Left cardiac atrium (tissue), 4 donors: ENCODE data around the gene POTEH. TPM values are rescaled to one million over a fixed set of nuclear protein-coding genes. Genes with fewer than 3 reads are reported as not detected.
A peak's percentile ranks its signal among the peaks of the same experiment; 100 is the strongest.
"Not testable (repeated sequence)": the region's sequence is repeated elsewhere in the genome, so short reads cannot be mapped to it uniquely, and the experiment has no call there.

ENCODE experiments used
- ATAC-seq, 2 donors: fragments of 200-7000 bp; cut with Tn5 transposase; one replicate each; pipeline ENCODE4 v1.9.1; 2020; ENCODE audit warnings: mild to moderate bottlenecking in 2 of 2, moderate library complexity in 2 of 2
- DNase-seq: peaks from one replicate; pipeline ENCODE4 v3.0.0-alpha.2; 2020
- intact Hi-C, 2 donors: fragments of 100-400 bp; cut with DNase I; formaldehyde crosslinking; loops; one replicate each; pipeline versions ENCODE4 v1.14.1 to v1.15.1; 2022 to 2023
- long read RNA-seq: library from polyadenylated mRNA; unstranded; transcript quantifications from one replicate; pipeline ENCODE4 v2.0.0, GENCODE V29; 2021
- total RNA-seq, 2 donors: library from RNA; stranded (reverse); fragmentation: NEBNext Ultra II Directional; extraction: Animal tissue kit (Norgen Biotek cat#: 25700); gene quantifications; one replicate each; pipeline ENCODE4 v1.2.1, GENCODE V29; 2021
- donor health status: DM: no; HTN: yes; CAD: no.
- donor health status: DM: no; HTN: yes; CAD: no; lungs with severe emphysema.
- donor health status: DM: yes; HTN: yes; CAD: no.
- donor health status: Dilated cardiomyopathy.

The POTEH gene
- total RNA-seq = not detected
- long read RNA-seq = 0 reads

DNA sequence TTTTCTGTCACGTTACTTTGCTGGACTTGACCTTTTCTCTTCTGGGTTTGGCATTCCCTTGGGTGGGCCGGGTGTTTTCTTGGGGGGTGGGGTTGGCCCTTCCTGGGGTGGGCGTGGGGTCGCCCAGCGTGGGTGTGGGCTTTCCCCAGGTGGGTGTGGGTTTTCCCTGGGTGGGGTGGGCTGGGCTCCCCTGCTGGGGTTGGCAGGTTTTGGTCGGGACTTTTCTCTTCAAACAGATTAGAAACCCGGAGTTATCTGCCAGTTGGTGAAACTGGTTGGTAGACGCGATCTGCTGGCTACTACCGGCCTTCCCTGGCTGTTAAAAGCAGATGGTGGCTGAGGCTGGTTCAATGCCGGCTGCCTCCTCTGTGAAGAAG is at the start of gene POTEH:
TSS of gene POTEH (plus strand) at position 278 of the 377 bp plus-strand sequence. CDS start at position 330, 52 bp downstream.
- intact Hi-C loops, DNase-seq, ATAC-seq: not testable (repeated sequence)

DNA sequence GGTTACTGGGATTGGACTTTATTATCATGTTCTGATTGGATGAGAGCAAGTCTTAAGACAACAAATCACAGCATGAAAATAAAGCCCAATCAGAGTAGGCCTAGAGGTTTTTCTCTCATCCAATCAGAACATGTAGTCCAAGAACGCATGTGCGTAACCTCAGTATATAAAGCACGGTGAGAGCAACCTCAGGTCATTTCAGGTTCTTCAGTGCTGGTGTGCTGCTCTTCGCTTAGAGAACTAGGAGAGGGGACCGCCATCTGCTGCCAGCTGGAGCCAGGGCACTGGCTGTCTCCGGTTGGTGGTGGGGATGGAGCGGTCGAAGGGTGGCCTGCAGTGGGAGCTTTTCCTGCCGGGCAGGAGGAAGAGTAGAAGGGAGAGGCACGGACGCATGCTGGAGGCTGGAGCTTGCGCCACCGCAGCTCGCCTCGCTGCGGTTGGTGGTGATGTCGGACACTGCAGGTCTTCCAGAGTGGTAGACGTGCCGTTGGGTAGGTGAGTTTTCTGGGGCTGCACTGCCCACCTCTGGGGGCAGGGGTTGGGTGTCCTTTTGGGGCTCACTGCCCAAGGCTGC is 47.5 kb upstream of the POTEH start:
- ATAC-seq, DNase-seq, intact Hi-C loops: not testable (repeated sequence)

DNA sequence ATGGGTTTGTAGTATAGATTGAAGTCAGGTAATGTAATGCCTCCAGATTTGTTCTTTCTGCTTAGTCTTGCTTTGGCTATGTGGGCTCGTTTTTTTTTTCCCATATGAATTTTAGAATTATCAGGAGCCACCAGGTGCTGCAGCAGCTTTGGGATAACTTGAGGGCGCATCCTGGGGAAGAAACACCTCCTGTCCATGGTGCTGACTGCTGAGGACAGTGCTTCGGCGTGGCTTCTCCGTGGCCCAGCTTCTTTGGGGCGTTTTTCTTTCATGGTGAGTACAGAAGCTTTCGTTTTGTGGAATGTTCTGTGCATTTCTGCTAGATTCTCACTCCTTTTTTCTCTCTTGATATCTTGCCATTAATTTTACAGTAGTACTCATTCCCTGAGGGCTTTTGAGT is 37.9 kb upstream of the POTEH start:
- ATAC-seq, DNase-seq, intact Hi-C loops: not testable (repeated sequence)

DNA sequence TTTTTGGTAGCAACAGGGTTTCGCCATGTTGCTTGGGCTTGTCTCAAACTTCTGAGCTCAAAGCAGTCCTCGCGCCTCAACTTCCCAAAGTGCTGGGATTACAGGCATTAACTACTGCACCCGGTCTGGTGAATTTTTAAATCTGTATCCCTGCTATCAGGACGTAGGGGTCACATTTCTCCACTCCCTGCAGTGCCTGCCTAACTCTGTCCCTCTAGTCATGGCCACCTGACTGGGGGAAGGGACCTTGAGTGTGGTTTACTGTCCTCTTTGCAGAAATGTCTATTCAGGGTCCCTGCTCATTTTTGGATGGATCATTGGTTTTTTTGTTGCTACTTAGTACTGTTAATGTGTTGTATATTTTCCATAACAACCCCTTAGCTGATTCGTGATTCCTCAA is 37.1 kb upstream of the POTEH start:
- ATAC-seq, DNase-seq, intact Hi-C loops: not testable (repeated sequence)

DNA sequence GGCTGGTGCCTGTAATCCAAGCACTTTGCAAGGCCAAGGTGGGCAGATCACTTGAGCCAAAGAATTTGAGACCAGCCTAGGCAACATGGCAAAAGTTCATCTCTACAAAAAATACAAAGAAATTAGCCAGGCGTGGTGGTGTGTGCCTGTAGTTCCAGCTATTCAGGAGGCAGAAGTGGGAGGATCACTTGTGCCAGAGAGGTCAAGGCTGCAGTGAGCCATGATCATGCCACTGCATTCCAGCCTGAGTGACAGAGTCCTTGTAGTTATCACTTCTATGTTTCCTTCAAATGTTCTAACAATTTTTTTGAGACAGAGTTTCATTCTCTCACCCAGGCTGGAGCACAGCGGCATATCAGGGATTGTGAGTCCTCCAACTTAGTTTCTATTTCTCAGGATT is 36.6 kb upstream of the POTEH start:
- DNase-seq, ATAC-seq, intact Hi-C loops: not testable (repeated sequence)

DNA sequence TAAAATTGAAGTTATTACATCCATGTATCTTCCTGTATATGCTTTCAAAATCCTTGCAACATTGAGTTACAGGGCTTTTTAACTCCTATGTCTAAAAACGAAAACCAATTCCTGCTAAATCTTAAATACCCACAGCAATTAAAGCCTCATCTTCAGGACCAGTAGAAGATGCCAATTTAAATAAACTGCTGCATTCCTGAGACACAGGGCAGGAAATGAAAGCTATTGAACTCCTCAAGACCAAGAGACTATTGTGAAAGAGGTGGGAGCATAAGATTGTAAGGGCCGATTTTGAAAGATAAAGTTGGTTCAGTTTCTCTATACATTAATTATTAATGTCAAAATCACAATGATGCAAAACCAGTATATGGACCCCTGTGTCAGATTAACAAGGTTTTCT is 28.7 kb upstream of the POTEH start:
- intact Hi-C loops, ATAC-seq: not testable (repeated sequence)

DNA sequence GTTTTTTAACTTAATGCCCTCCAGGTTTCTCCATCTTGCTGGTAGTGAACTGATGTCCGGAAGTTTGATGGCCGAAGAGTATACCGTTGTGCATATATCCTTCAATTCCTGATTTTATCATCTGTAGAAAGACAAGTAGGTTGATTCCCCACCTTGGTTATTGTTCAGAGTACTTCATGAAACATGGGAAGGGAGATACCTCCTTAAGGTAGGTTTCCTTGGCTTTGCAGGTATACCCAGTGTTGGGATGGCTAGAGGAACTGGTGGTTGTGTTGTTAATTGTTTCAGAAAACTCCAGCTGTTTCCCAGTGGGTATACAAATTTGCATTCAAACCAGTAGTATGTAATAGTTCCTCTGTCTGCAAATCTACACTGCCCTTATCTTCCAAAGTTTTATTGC is 25.1 kb upstream of the POTEH start:
- DNase-seq, ATAC-seq, intact Hi-C loops: not testable (repeated sequence)

More for the DNA sequence above, 28.7 kb upstream of the POTEH start:
- not testable (repeated sequence) for DNase-seq

DNA sequence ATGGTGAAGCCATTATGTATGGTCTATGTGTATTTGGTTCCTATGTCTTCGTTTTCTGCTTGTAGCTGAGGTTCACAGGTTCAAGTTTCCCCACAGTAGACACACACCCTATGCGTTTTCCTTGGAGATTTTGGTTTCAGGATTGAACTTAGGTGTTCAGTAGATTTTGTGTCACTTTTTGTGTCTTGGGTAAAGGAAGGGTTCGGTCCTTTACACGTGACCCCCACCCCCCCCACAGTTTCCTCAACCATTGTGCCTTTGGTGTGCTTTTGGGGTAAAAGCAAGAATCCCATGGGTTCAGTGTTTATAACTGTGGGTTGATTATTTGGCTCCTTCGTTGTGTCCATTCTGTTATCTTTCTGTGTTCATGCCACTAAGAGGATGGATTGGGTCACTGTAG is 24.3 kb upstream of the POTEH start:
- ATAC-seq, DNase-seq, intact Hi-C loops: not testable (repeated sequence)

DNA sequence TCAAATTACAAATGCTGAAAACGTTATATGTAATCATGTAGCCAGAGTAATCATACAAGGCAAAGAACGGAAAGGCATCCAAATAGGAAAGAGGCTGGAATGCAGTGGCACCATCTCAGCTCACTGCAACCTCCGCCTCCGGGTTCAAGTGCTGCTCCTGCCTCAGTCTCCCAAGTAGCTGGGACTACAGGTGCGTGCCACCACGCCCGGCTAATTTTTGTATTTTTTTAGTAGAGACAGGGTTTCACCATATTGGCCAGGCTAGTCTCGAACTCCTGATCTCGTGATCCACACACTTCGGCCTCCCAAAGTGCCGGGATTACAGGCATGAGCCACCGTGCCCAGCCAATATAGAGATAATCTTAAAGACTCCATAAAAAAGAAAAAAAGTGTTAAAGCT is 20.4 kb upstream of the POTEH start:
- ATAC-seq, intact Hi-C loops, DNase-seq: not testable (repeated sequence)

DNA sequence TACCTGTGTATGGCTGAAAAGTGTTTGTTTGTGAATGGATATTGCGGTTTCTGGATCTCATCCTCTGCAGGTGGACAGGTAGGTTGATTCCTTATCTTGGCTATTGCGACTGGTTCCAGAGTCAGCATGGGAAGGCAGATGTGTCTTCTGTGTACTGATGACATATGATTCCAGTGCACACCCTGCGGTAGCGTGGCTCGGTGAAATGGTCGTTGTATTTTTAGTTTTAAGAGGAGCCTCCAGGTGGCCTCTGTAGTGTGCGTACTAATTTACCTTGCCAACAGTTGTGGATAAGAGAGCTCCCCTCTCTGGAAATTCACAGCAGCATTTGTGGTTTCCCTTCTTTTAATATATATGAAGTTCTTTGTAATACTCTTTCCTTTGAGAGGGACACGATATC is 10.1 kb upstream of the POTEH start:
- DNase-seq, ATAC-seq, intact Hi-C loops: not testable (repeated sequence)

DNA sequence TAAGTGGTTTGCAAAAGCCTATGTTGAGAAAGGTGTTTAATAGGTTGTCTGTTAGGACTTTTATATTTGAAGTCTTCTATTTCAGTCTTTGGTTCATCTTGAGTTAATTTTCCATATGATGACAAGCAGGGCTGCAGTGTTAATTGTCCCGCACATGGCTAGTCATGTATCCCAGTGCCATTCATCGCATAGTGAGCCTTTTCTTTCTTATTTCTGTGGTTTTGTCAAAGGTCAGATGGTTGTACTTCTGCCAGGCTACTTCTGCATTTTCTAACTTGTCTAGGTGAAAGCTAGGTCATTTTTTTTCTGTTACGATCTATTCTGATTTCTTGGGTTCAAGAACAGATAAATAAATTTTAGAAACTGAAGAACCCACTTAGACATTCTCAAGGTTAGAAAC is 5.7 kb upstream of the POTEH start:
- ATAC-seq, intact Hi-C loops: not testable (repeated sequence)

DNA sequence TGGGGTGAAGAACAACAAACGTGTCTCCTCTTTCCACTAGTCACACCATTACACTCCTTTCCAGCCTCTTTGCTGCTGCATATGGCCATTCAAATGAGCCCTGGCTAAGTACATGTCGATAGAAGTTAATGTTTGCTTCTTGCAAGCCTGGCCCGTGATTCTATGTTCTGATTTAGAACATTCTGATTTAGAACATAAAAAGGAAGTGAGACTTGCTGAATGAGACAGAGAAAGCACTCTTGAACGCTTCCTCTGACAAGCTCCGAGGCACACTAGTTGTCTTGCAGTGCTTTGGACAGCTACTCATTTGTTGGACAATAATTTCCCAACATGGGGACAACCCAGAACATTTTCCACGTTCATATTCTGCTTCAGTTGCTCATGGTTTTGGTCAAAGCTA is 5.1 kb upstream of the POTEH start:
- DNase-seq, intact Hi-C loops, ATAC-seq: not testable (repeated sequence)

More for the DNA sequence above, 5.7 kb upstream of the POTEH start:
- not testable (repeated sequence) for DNase-seq

DNA sequence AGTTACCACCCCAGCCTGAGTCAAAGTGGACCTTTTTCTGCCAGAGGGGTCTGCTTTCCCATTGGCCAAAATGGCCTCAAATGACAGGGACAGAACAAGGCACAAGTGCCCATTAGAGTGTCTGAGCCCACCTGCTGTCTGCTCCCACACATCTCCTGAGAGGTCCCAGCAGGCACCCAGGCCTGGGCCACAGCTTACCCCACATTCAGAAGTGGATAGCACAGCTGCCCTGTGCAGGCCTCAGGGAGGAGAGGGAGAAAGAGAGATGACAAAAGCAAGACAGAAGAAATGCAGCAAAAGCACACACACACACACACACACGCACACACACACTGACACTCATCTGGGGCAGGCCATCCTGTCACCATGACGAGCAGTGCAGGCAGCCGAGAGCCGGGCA is 4.2 kb upstream of the POTEH start:
- intact Hi-C loops, ATAC-seq, DNase-seq: not testable (repeated sequence)

DNA sequence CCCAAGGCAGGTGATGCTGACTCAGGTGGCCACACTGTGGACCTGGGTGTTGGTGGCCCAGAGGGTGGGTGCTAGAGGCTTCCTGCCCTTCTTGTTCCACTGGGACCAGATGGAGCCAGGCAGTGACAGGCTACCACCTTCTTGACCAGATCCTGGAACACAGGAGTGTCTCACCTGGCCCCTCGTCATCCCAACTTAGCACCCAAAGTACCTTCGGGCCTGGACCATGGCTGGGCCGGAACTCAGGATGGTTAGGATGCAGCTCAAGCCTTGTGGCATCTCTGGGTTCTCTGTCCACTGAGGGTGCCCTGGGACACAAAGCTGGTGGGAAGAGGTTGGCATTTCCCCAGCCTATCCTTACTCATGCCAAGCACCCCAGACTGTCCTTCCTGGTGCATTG is 2.7 kb upstream of the POTEH start:
- intact Hi-C loops = not testable (repeated sequence)
- ATAC-seq = peak in 1 of 2 donors; percentile 35

DNA sequence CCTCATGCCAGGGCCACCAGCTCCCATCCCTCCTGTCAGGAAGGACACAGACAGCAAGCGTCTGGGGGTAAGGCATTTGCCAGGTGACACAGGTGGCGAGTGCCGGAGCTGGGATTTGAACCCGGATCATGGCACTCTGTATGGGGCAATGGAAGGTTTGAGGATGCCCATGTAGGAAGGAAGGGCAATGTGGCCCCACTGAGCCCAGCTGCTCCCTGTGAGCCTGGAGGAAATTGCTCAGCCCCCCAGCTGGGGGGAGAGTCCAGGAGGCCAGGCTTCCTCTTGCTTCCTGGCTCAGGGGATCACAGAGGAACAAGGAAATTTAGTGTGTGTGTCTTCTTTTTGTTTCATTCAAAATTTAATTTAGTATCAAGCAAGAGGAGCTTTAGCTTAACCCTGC is 2.1 kb upstream of the POTEH start:
- DNase-seq, intact Hi-C loops, ATAC-seq: not testable (repeated sequence)

More for the DNA sequence above, 2.7 kb upstream of the POTEH start:
- DNase-seq = not testable (repeated sequence)

DNA sequence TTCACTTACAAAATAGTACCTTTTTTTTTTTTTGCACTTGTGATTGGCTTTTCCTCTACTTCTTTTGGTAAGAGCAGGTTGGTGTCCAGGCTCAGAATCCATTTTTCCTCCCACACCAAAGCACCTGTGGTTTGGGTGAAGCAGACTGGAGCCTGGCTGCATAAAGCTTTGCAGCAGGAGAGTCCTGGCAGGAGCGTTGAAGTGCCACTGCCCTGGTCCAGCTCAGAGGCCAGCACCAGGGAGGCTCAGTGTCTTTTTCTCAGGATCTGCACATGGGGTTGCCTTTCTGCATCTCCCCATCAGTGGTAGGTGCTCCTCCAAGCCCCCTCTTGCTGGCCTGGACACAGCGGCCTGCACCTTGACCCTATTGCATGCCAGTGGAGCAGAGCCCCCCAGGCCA is 1.7 kb upstream of the POTEH start:
- intact Hi-C loops, ATAC-seq, DNase-seq: not testable (repeated sequence)

DNA sequence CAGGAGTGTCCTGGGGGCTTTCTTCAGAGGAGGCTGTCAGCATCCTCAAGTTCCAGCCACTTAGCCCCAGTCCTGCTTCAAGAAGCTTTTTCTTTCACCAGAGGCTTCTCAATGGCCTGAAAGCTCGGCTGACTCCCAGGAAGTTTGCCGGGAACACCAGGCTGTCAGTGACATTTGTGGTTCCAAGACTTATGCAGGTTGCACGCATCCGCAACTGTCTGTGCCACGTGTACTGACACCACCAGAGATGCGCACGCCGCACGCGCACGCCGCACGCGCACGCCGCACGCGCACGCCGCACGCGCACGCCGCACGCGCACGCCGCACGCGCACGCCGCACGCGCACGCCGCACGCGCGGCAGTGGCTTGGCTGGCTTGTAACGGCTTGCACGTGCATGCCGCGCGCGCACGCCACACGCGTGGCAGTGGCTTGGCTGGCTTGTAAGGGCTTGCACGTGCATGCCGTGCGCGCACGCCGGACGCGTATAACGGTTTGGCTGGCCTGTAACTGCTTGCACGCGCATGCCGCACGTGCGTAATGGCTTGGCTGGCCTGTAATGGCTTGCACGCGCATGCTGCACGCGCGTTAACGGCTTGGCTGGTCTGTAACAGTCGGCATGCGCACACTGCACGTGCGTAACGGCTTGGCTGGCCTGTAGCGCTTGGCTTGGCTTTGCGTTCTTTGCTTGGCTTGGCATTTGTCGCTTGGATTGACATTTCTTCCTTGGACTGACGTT is 646 bp upstream of the POTEH start:
- DNase-seq, intact Hi-C loops: not testable (repeated sequence)
- peak in 1 of 2 donors; percentile 18 for ATAC-seq

DNA sequence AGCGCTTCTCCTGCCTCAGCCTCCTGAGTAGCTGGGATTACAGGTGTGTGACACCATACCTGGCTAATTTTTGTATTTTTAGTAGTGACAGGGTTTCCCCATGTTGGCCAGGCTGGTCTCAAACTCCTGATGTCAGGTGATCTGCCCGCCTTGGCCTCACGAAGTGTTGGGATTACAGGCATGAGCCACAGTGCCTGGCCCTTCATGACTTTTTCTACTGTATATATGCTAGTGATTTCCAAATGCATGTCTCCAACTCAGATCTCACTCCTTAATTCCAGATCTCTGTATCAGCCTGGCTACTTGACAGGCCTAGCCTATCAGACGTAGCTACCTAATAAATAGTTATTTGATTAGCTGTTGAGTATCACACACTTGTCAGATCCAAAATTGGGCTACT is 23.8 kb downstream of the POTEH start:
- DNase-seq, intact Hi-C loops, ATAC-seq: not testable (repeated sequence)

DNA sequence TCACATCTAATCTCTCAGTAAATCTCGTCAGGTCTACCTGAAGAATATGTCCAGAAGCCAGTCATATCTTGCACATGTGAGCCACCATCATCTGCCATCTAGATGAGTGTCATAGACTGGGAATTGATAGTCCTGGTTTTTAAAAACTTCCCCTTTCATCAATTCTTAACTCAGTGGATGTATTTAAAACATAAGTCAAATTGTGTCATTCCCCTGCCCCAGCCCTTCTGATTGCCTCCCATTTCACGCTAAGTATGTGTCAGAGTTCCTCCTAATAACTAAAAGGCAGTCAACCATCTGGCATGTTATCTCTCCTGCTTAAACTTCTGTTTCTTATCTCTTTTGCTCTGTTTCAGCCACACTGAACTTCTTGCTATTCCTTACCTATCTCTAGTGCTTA is 24.3 kb downstream of the POTEH start:
- DNase-seq, intact Hi-C loops, ATAC-seq: not testable (repeated sequence)

DNA sequence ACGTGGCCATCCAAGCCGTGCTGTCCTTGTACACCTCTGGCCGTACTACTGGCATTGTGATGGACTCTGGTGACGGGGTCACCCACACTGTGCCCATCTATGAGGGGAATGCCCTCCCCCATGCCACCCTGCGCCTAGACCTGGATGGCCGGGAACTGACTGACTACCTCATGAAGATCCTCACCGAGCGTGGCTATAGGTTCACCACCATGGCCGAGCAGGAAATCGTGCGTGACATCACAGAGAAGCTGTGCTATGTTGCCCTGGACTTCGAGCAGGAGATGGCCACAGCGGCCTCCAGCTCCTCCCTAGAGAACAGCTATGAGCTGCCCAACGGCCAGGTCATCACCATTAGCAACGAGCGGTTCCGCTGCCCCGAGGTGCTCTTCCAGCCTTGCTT is 32.1 kb downstream of the POTEH start:
- intact Hi-C loops, DNase-seq, ATAC-seq: not testable (repeated sequence)
